Measurements from ENCODE around the gene C22orf31.

The C22orf31 gene

GRCh38 chr22:29023172-29023796 lies 38.3 kb downstream of the C22orf31 start:
- no peak for DNase-seq

- DNase-seq, result no peak
Observed at GRCh38 chr22:29022101-29022817, 39.4 kb downstream of the C22orf31 start.

- no peak for DNase-seq
Observed at GRCh38 chr22:29018293-29019189, 43.1 kb downstream of the C22orf31 start.

GRCh38 chr22:29016067-29016938 lies 45.3 kb downstream of the C22orf31 start:
- no peak for DNase-seq

- no peak for DNase-seq
Observed at GRCh38 chr22:29014773-29015172, 46.9 kb downstream of the C22orf31 start.

- no peak for DNase-seq
Observed at GRCh38 chr22:29014293-29014692, 47.3 kb downstream of the C22orf31 start.

- no peak for DNase-seq
Observed at GRCh38 chr22:29012952-29013351, 48.7 kb downstream of the C22orf31 start.

GRCh38 chr22:29012101-29012433 lies 49.6 kb downstream of the C22orf31 start:
- no peak for DNase-seq

- DNase-seq, result no peak
Observed at GRCh38 chr22:29011240-29012100, 50.2 kb downstream of the C22orf31 start.

GRCh38 chr22:29009148-29009547 lies 52.5 kb downstream of the C22orf31 start:
- no peak for DNase-seq

All from activated effector memory CD4-positive, alpha-beta T cell treated with Interleukin-2 at 50 U/mL for 16 hours (primary cell).